ENCODE results near the gene POLR3H.
"Not testable (repeated sequence)": the region's sequence is repeated elsewhere in the genome, so short reads cannot be mapped to it uniquely, and the experiment has no call there.

DNA sequence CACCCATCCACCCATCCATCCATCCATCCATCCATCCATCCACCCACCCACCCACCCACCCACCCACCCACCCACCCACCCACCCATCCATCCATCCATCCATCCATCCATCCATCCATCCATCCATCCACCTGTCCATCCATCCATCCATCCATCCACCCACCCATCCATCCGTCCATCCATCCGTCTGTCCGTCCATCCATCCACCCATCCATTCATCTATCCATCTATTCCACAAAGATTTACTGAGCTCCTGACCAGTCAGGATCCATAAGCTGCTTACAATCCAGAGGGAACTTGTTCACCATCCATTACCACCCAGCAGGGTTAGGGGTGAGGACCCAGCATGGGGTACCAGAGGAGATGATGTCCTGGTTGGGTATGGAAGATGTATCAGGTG, 28.0 kb upstream of the POLR3H start:
- not testable (repeated sequence) for TF ChIP-seq EZH2phosphoT487 (IDR thresholded peaks at IDR 0.05)
- TF ChIP-seq, protein P1, sequence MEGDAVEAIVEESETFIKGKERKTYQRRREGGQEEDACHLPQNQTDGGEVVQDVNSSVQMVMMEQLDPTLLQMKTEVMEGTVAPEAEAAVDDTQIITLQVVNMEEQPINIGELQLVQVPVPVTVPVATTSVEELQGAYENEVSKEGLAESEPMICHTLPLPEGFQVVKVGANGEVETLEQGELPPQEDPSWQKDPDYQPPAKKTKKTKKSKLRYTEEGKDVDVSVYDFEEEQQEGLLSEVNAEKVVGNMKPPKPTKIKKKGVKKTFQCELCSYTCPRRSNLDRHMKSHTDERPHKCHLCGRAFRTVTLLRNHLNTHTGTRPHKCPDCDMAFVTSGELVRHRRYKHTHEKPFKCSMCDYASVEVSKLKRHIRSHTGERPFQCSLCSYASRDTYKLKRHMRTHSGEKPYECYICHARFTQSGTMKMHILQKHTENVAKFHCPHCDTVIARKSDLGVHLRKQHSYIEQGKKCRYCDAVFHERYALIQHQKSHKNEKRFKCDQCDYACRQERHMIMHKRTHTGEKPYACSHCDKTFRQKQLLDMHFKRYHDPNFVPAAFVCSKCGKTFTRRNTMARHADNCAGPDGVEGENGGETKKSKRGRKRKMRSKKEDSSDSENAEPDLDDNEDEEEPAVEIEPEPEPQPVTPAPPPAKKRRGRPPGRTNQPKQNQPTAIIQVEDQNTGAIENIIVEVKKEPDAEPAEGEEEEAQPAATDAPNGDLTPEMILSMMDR (IDR thresholded peaks at IDR 0.05): not testable (repeated sequence)
